Sigmoid colon (tissue), 7 donors: ENCODE data around the gene TRIM62. TPM values are rescaled to one million over a fixed set of nuclear protein-coding genes. Genes with fewer than 3 reads are reported as not detected.

Source experiments
- DNase-seq: peaks from one replicate; pipeline ENCODE4 v3.0.0-alpha.2; 2019
- H3K27ac ChIP-seq, 4 donors: fragments of 200-600 bp; sonication (generic); one replicate each; pipeline ENCODE4 v1.5.1; 2016 to 2019; ENCODE audit warnings: mild to moderate bottlenecking in 1 of 4
- H3K27me3 ChIP-seq, 3 donors: fragments of 200-600 bp; sonication (generic); one replicate each; pipeline ENCODE4 v1.5.1; 2019; ENCODE audit warnings: mild to moderate bottlenecking in 1 of 3
- H3K36me3 ChIP-seq, 4 donors: fragments of 200-600 bp; sonication (generic); one replicate each; pipeline ENCODE4 v1.5.1; 2016 to 2019
- H3K4me1 ChIP-seq, 4 donors: fragments of 200-600 bp; sonication (generic); one replicate each; pipeline ENCODE4 v1.5.1; 2017 to 2019
- H3K4me3 ChIP-seq, 4 donors: fragments of 200-600 bp; sonication (generic); one replicate each; pipeline ENCODE4 v1.5.1; 2017 to 2019; ENCODE audit warnings: mild to moderate bottlenecking in 2 of 4, moderate library complexity in 1 of 4
- H3K9me3 ChIP-seq, 4 donors: fragments of 200-600 bp in 3 of 4; sonication (generic) in 3 of 4; one replicate each; pipeline versions ENCODE4 v1.5.1 to v1.6.1; 2013 to 2019
- EP300 ChIP-seq, 4 donors: sonication (generic); formaldehyde crosslinking; IDR thresholded peaks; one replicate each; pipeline ENCODE4 v1.6.1; 2017; ENCODE audit warnings: antibody characterized with exemption in 4 of 4
- POLR2A ChIP-seq, 2 donors: fragments of 450-650 bp; IDR thresholded peaks; one replicate each; pipeline ENCODE4 v1.6.1; 2016; ENCODE audit warnings: antibody characterized with exemption in 2 of 2, mild to moderate bottlenecking in 2 of 2, moderate library complexity in 2 of 2
- POLR2AphosphoS5 ChIP-seq, 4 donors: sonication (generic); formaldehyde crosslinking; IDR thresholded peaks; one replicate each; pipeline ENCODE4 v1.6.1; 2017; ENCODE audit warnings: antibody characterized with exemption in 4 of 4
- WGBS, 2 donors: extraction: QIAGEN DNeasy Blood & Tissue Kit; methylation state at CpG; one replicate each; pipeline ENCODE4 v1.1.7; 2013; 5-methylcytosine and 5-hydroxymethylcytosine counted together
- intact Hi-C: fragments of 100-400 bp; cut with DNase I; formaldehyde crosslinking; loops from one replicate; pipeline ENCODE4 v1.15.1; 2023
- polyA plus RNA-seq, 3 donors: library from polyadenylated mRNA; stranded (reverse); fragments of 200-250 nt; gene quantifications; one replicate each; pipeline ENCODE4 v1.2.3, GENCODE V29; 2013
- total RNA-seq, 4 donors: library from RNA; depleted of rRNA; stranded (reverse); fragments of >200 nt; gene quantifications; one replicate each; pipeline ENCODE4 v1.1.0, GENCODE V29; 2016
- TF ChIP-seq, protein P1 (sequence below), 4 experiments: fragments of 450-650 bp in 3 of 4; fragments of 200-600 bp in 1 of 4; IDR thresholded peaks; one replicate each; pipeline ENCODE4 v1.5.1; 2016 to 2019; ENCODE audit warnings: antibody characterized with exemption in 4 of 4, mild to moderate bottlenecking in 3 of 4, moderate library complexity in 2 of 4
- donor health status: healthy with polysubstance abuse.
- donor health status: Bipolar disorder and iron deficiency.
- donor health status: healthy.

Gene TRIM62
- total and polyA plus RNA-seq, 7 donors = 1.2 to 5.2 (median 3.9) TPM

DNA sequence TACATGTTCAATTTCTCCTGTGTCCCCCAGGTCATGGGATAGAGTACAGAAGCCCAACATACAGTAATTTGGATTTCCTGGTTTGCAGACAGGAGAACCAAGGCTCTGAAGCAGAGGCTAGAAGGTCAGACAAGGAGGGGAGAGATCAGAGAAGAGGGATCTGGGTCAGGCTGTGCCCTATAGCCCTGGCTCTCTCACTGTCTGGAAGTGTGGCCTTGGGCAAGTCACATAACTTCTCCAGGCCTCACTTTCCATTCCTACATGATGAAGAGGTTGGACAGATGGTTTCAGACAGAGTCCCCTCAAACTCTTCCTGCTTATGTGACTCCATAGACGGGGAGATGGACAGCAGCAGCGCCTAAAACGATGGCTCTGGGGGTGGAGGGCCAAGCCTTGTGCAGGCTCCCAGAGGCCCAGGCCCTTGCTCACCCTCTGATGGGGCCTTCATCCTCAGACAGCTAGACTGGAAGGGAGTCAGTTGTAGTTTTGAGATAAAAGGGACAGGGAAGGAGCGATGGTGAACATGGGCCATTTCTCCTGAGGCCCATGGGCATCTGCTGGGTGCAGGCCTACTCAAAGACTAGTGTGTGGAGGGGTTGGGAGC lies 2.9 kb downstream of the TRIM62 start:
- intact Hi-C loops = no loop called here
- no peaks in the 10 kb centered on the region for H3K27me3 ChIP-seq
- no peaks in the 10 kb centered on the region for H3K9me3 ChIP-seq
- 97% methylated on average over 4 of the region's 4 CpGs for whole genome bisulfite sequencing, 2 donors
- DNase-seq = no peak
- TF ChIP-seq POLR2AphosphoS5 (IDR thresholded peaks at IDR 0.05) (no peak), EP300 (IDR thresholded peaks at IDR 0.05) (no peak), POLR2A (IDR thresholded peaks at IDR 0.05) (no peak)
- TF ChIP-seq, protein P1, sequence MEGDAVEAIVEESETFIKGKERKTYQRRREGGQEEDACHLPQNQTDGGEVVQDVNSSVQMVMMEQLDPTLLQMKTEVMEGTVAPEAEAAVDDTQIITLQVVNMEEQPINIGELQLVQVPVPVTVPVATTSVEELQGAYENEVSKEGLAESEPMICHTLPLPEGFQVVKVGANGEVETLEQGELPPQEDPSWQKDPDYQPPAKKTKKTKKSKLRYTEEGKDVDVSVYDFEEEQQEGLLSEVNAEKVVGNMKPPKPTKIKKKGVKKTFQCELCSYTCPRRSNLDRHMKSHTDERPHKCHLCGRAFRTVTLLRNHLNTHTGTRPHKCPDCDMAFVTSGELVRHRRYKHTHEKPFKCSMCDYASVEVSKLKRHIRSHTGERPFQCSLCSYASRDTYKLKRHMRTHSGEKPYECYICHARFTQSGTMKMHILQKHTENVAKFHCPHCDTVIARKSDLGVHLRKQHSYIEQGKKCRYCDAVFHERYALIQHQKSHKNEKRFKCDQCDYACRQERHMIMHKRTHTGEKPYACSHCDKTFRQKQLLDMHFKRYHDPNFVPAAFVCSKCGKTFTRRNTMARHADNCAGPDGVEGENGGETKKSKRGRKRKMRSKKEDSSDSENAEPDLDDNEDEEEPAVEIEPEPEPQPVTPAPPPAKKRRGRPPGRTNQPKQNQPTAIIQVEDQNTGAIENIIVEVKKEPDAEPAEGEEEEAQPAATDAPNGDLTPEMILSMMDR (IDR thresholded peaks at IDR 0.05) = no peak
- peaks cover 0 to 28% (median 20%) of the 10 kb centered on the region in 4 donors for H3K4me1 ChIP-seq
- H3K36me3 ChIP-seq = peaks cover 0 to 6% (median 0%) of the 10 kb centered on the region in 4 donors
- no peak overlapping the region for H3K27ac ChIP-seq
- H3K4me3 ChIP-seq = no peak overlapping the region

DNA sequence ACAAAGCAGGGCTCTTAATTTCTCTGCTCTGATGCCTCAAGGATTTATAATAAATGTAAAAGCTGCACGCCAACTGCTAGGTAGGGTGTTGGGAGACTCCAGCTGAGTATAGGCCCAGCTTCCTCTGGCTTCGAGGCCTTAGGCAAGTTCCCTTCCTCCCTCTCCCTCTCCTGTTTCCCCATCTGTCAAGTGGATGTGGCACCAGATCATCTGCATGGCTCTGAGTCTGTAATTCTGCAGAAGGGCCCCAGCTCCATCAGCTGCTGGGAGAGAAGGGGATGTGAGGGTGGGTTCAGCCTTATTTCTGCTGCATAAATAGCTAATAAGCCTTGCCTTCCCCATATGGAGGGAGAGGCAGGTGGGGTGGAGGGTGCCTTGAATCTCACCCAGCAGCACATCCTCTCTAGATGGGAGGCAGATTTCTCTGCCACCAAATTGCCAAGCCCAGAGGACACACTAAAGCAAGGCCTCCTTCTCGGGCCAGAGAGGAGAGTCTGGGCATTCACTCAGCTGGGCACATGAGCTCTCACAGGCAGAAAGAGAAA lies 3.8 kb downstream of the TRIM62 start:
- peaks cover 0 to 6% (median 0%) of the 10 kb centered on the region in 4 donors for H3K36me3 ChIP-seq
- TF ChIP-seq POLR2A (IDR thresholded peaks at IDR 0.05) (no peak), POLR2AphosphoS5 (IDR thresholded peaks at IDR 0.05) (no peak), EP300 (IDR thresholded peaks at IDR 0.05) (no peak)
- TF ChIP-seq, protein P1 (IDR thresholded peaks at IDR 0.05) = no peak
- no peaks in the 10 kb centered on the region for H3K27me3 ChIP-seq
- WGBS, 2 donors = 86 to 92% methylated on average over 3 of the region's 3 CpGs
- H3K4me1 ChIP-seq = peaks cover 0 to 28% (median 20%) of the 10 kb centered on the region in 4 donors
- H3K27ac ChIP-seq = no peak overlapping the region
- intact Hi-C loops = no loop called here
- H3K9me3 ChIP-seq = no peaks in the 10 kb centered on the region
- H3K4me3 ChIP-seq = no peak overlapping the region
- DNase-seq = no peak

DNA sequence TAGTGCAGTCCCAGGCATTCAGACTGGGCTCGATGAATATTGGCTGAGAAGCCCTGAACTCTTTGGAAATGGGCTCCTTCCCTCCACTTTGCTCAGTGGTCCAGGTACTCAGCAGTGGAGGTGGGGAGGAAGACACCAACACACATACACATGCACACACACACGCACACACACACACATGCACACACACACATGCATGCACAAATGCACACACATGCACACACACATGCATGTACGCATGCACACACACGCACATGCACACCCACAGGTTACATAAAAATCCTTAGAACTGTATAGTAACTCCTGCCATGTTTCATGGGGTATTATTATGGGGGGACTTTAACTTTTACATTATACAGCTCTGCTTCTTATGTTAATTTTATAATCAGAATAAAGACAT lies 5.0 kb downstream of the TRIM62 start:
- Histone ChIP-seq H3K4me1 (peaks cover 0 to 18% (median 13%) of the 10 kb centered on the region in 4 donors), H3K27ac (no peak overlapping the region), H3K36me3 (peaks cover 0 to 6% (median 0%) of the 10 kb centered on the region in 4 donors), H3K4me3 (no peak overlapping the region), H3K9me3 (no peaks in the 10 kb centered on the region), H3K27me3 (no peaks in the 10 kb centered on the region)
- intact Hi-C loops = no loop called here
- DNase-seq = no peak
- WGBS, 2 donors = 47 to 48% methylated on average over 4 of the region's 4 CpGs
- TF ChIP-seq POLR2AphosphoS5 (IDR thresholded peaks at IDR 0.05) (no peak), POLR2A (IDR thresholded peaks at IDR 0.05) (no peak), EP300 (IDR thresholded peaks at IDR 0.05) (no peak)
- TF ChIP-seq, protein P1 (IDR thresholded peaks at IDR 0.05) = no peak

DNA sequence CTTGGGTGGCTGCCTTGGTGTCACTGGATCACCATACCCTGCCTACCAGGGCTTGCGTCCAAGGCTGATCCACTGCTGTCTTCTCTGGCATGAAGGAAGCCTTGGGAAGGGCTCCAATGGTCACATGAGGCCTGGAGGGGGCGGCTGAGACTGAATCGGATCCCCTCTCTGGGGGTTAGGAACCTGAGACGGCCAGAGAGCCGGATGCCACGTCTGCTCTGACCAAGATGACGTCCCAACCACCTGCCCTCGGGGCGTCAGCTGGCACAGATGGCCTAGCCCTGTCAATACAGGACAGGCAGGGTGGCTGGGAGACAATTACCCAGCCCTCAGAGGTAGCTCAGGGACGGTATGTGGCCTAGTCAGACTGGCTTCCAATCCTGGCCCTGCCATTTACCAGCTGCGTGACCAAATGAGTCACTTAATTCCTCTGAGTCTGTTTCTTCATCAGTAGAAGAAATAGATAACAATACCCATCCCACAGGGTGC lies 5.4 kb downstream of the TRIM62 start:
- Histone ChIP-seq H3K9me3 (no peaks in the 10 kb centered on the region), H3K27ac (no peak overlapping the region), H3K4me1 (peaks cover 0 to 17% (median 11%) of the 10 kb centered on the region in 4 donors), H3K36me3 (peaks cover 0 to 6% (median 0%) of the 10 kb centered on the region in 4 donors), H3K27me3 (no peaks in the 10 kb centered on the region), H3K4me3 (no peak overlapping the region)
- no peak for DNase-seq
- TF ChIP-seq, protein P1 (IDR thresholded peaks at IDR 0.05) = no peak
- no peak for TF ChIP-seq EP300 (IDR thresholded peaks at IDR 0.05)
- no peak for TF ChIP-seq POLR2A (IDR thresholded peaks at IDR 0.05)
- TF ChIP-seq POLR2AphosphoS5 (IDR thresholded peaks at IDR 0.05) = no peak
- WGBS, 2 donors = 84 to 85% methylated on average over 11 of the region's 11 CpGs
- intact Hi-C loops = no loop called here
